Measurements from ENCODE around the gene OR7C2. TPM values are rescaled to one million over a fixed set of nuclear protein-coding genes. Genes with fewer than 3 reads are reported as not detected.
"Not testable (repeated sequence)": the region's sequence is repeated elsewhere in the genome, so short reads cannot be mapped to it uniquely, and the experiment has no call there.

The OR7C2 gene
- total RNA-seq, 1 experiment from 2014 or later, result not detected

GRCh38 chr19:14943601-14944000 lies 2.3 kb downstream of the OR7C2 start:
- H3K4me1 Mint-ChIP-seq, result no peaks in the 10 kb centered on the region
- peaks cover 19% of the 10 kb centered on the region for H3K27me3 Mint-ChIP-seq (ENCODE audit: low read depth)
- no peak for ATAC-seq
- H3K36me3 Mint-ChIP-seq, result peaks cover 8% of the 10 kb centered on the region; the same call in 1 of the 2 replicates
- CTCF ChIA-PET, result interaction anchor here (1.0 kb wide), 1 partner anchor 82 kb away, joined by 4 read pairs; no protein-coding TSS in a partner anchor
- DNase-seq (ENCODE audit: low spot score), result no peak
- peaks cover 28% of the 10 kb centered on the region for H3K9me3 Mint-ChIP-seq
- no peak overlapping the region for H3K27ac Mint-ChIP-seq
- H3K4me3 Mint-ChIP-seq, result no peak overlapping the region
- POLR2A ChIA-PET, result interaction anchor here (1.2 kb wide), 1 partner anchor 11 kb away, joined by 4 read pairs; no protein-coding TSS in a partner anchor
- no peak for TF ChIP-seq CTCF (IDR thresholded peaks at IDR 0.05)
- no peak for TF ChIP-seq AFF4 (CRISPR knock-in tag; IDR thresholded peaks at IDR 0.05; ENCODE audit: borderline replicate concordance)
- TF ChIP-seq ZNF281 (CRISPR knock-in tag; IDR thresholded peaks at IDR 0.05), result no peak
- no peak for TF ChIP-seq MYBL2 (CRISPR knock-in tag; IDR thresholded peaks at IDR 0.05)
- TF ChIP-seq GRHL2 (CRISPR knock-in tag; IDR thresholded peaks at IDR 0.05; ENCODE audit: insufficient replicate concordance, severe bottlenecking), result no peak
- no peak for TF ChIP-seq TP53 (CRISPR knock-in tag; IDR thresholded peaks at IDR 0.05)
- TF ChIP-seq ZNF416 (CRISPR knock-in tag; IDR thresholded peaks at IDR 0.05), result no peak
- no peak for TF ChIP-seq IRF2 (CRISPR knock-in tag; IDR thresholded peaks at IDR 0.05; ENCODE audit: borderline replicate concordance, low read depth)
- TF ChIP-seq CBFB (CRISPR knock-in tag; IDR thresholded peaks at IDR 0.05; ENCODE audit: low read depth), result no peak
- no peak for TF ChIP-seq GABPB1 (CRISPR knock-in tag; IDR thresholded peaks at IDR 0.05)
- TF ChIP-seq ATF6 (CRISPR knock-in tag; IDR thresholded peaks at IDR 0.05), result no peak

- no peak overlapping the region for H3K4me3 Mint-ChIP-seq
- peaks cover 28% of the 10 kb centered on the region for H3K9me3 Mint-ChIP-seq
- H3K27me3 Mint-ChIP-seq (ENCODE audit: low read depth), result peaks cover 19% of the 10 kb centered on the region
- no peaks in the 10 kb centered on the region for H3K4me1 Mint-ChIP-seq
- ATAC-seq, result no peak
- CTCF ChIA-PET, result interaction anchor here (1.0 kb wide), 1 partner anchor 81 kb away, joined by 4 read pairs; no protein-coding TSS in a partner anchor
- TF ChIP-seq OVOL2 (CRISPR knock-in tag; IDR thresholded peaks at IDR 0.05; ENCODE audit: borderline replicate concordance), result no peak
- TF ChIP-seq JAZF1 (CRISPR knock-in tag; IDR thresholded peaks at IDR 0.05), result no peak
- no peak for TF ChIP-seq PRDM15 (CRISPR knock-in tag; IDR thresholded peaks at IDR 0.05)
- POLR2A ChIA-PET, result interaction anchor here (1.2 kb wide), 1 partner anchor 10 kb away, joined by 4 read pairs; no protein-coding TSS in a partner anchor
- H3K27ac Mint-ChIP-seq, result no peak overlapping the region
- DNase-seq (ENCODE audit: low spot score), result no peak
- H3K36me3 Mint-ChIP-seq, result peaks cover 8% of the 10 kb centered on the region; the same call in 1 of the 2 replicates
Measured at GRCh38 chr19:14944456-14944855, 3.2 kb downstream of the OR7C2 start.

- H3K27ac Mint-ChIP-seq; POLR2A ChIA-PET; DNase-seq (ENCODE audit: low spot score); H3K4me3 Mint-ChIP-seq; ATAC-seq; CTCF ChIA-PET; H3K4me1 Mint-ChIP-seq; H3K36me3 Mint-ChIP-seq: not testable (repeated sequence)
- Mint-ChIP-seq H3K9me3 (peaks cover 19% of the 10 kb centered on the region), H3K27me3 (ENCODE audit: low read depth) (peaks cover 11% of the 10 kb centered on the region)
Measured at GRCh38 chr19:14949413-14949812, 8.1 kb downstream of the OR7C2 start.
